Peyer's patch (tissue), 4 donors: Measurements from ENCODE around the gene HDAC11.

Experiments used
- POLR2A ChIP-seq, 2 donors: fragments of 450-650 bp; IDR thresholded peaks; one replicate each; pipeline ENCODE4 v1.5.1; 2017; ENCODE audit warnings: antibody characterized with exemption in 2 of 2, mild to moderate bottlenecking in 2 of 2, moderate library complexity in 2 of 2
- TF ChIP-seq, protein P1 (sequence below), 6 experiments: fragments of 450-650 bp in 4 of 6; fragments of 200-600 bp in 2 of 6; sonication (generic) in 1 of 6; IDR thresholded peaks; one replicate each; pipeline ENCODE4 v1.5.1; 2017 to 2019; ENCODE audit warnings: antibody characterized with exemption in 6 of 6, mild to moderate bottlenecking in 3 of 6, moderate library complexity in 1 of 6

DNA sequence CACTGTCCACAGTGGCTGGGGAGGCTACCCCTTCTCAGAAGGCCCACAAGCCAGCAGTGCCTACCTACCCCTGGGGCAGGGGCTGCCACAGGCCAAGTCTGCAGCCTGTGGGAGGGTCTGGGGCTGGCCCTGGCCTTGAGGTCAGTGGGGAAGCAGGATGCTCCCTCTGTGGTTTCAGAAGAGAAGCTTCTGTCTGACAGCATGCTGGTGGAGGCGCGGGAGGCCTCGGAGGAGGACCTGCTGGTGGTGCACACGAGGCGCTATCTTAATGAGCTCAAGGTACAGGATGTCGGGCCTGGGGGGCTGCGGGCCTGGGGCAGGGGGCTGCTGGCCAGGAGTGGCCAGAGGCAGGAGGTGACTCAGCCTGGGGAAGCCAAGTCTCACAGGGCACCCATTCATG, 3.2 kb downstream of the HDAC11 start:
- no peak for TF ChIP-seq POLR2A (IDR thresholded peaks at IDR 0.05)
- TF ChIP-seq, protein P1, sequence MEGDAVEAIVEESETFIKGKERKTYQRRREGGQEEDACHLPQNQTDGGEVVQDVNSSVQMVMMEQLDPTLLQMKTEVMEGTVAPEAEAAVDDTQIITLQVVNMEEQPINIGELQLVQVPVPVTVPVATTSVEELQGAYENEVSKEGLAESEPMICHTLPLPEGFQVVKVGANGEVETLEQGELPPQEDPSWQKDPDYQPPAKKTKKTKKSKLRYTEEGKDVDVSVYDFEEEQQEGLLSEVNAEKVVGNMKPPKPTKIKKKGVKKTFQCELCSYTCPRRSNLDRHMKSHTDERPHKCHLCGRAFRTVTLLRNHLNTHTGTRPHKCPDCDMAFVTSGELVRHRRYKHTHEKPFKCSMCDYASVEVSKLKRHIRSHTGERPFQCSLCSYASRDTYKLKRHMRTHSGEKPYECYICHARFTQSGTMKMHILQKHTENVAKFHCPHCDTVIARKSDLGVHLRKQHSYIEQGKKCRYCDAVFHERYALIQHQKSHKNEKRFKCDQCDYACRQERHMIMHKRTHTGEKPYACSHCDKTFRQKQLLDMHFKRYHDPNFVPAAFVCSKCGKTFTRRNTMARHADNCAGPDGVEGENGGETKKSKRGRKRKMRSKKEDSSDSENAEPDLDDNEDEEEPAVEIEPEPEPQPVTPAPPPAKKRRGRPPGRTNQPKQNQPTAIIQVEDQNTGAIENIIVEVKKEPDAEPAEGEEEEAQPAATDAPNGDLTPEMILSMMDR (IDR thresholded peaks at IDR 0.05) = no peak
